Endothelial cell of umbilical vein (primary cell): Measurements from ENCODE around the gene DPP6. TPM values are rescaled to one million over a fixed set of nuclear protein-coding genes. Genes with fewer than 3 reads are reported as not detected.

Experiments
- BruUV-seq: library from RNA; stranded (reverse); fragments of 400-500 nt; replicated peaks from 2 replicates; lab custom pipeline; 2021; lab: Mats Ljungman, UMichigan
- CTCF ChIA-PET: fragments of 300-600, 350-600 bp; sonication (Branson Sonifier 250); formaldehyde crosslinking; loops from one replicate; lab custom pipeline; 2021; ENCODE audit warnings: antibody characterized with exemption, inconsistent platforms; lab: Charles Lee
- POLR2A ChIA-PET: fragments of 300-600, 350-600 bp; sonication (Branson Sonifier 250); formaldehyde crosslinking; loops from one replicate; lab custom pipeline; 2021; ENCODE audit warnings: antibody characterized with exemption, inconsistent platforms; lab: Charles Lee
- DNase-seq: peaks from one replicate; pipeline ENCODE4 v3.0.0-alpha.2; 2011; ENCODE audit warnings: low read depth, low spot score
- FAIRE-seq: peaks from 2 replicates; lab custom pipeline; 2011; peaks lifted over from hg19 to GRCh38; lab: Jason Lieb, UNC
- H2AFZ ChIP-seq: 2 replicates; pipeline ENCODE4 v1.6.0; 2012; ENCODE audit warnings: low read depth, low read length, control low read depth, inconsistent platforms
- H3K27ac ChIP-seq: 2 replicates; pipeline ENCODE4 v1.5.1; 2011; ENCODE audit warnings: low read depth, mild to moderate bottlenecking, control low read depth, low read length, moderate library complexity; ENCODE audit not compliant: insufficient read depth
- H3K27me3 ChIP-seq, 2 experiments: 2 replicates each; pipeline versions ENCODE4 v1.6.0 to v1.6.1; 2011; ENCODE audit warnings: low read length in 2 of 2, mixed read lengths in 1 of 2; ENCODE audit not compliant: control insufficient read depth in 2 of 2, insufficient read depth in 2 of 2
- H3K36me3 ChIP-seq, 2 experiments: 2 replicates in 1 of 2; 3 replicates in 1 of 2; pipeline ENCODE4 v1.5.1; 2011; ENCODE audit warnings: low read length in 2 of 2, mild to moderate bottlenecking in 1 of 2, moderate library complexity in 1 of 2; ENCODE audit not compliant: control insufficient read depth in 2 of 2, insufficient read depth in 2 of 2; ENCODE audit errors: extremely low read depth in 1 of 2
- H3K4me1 ChIP-seq: 3 replicates; pipeline ENCODE4 v1.5.1; 2011; ENCODE audit warnings: mild to moderate bottlenecking, low read length; ENCODE audit not compliant: control insufficient read depth, insufficient read depth; ENCODE audit errors: extremely low read depth
- H3K4me2 ChIP-seq: 2 replicates; pipeline ENCODE4 v1.6.1; 2011; ENCODE audit warnings: low read length, control low read depth, mixed read lengths; ENCODE audit not compliant: insufficient read depth
- H3K4me3 ChIP-seq, 3 experiments: fragments of 200-600 bp in 1 of 3; sonication (generic), shearing (Covaris generic) in 1 of 3; replicated peaks in 1 of 3; 2 replicates each; pipeline ENCODE4 v1.5.1; 2011 to 2016; ENCODE audit warnings: control low read depth in 3 of 3, low read length in 3 of 3, mild to moderate bottlenecking in 2 of 3, inconsistent platforms in 1 of 3, low read depth in 1 of 3, moderate library complexity in 1 of 3; ENCODE audit not compliant: insufficient read depth in 1 of 3
- H3K79me2 ChIP-seq: 2 replicates; pipeline ENCODE4 v1.6.0; 2012; ENCODE audit warnings: low read length, inconsistent platforms; ENCODE audit not compliant: control insufficient read depth, insufficient read depth
- H3K9ac ChIP-seq: replicated peaks from 2 replicates; pipeline ENCODE3; 2011; ENCODE audit warnings: low read length, control low read depth; ENCODE audit not compliant: insufficient read depth; ENCODE audit errors: extremely low read depth
- H3K9me1 ChIP-seq: replicated peaks from 3 replicates; pipeline ENCODE4 v1.6.0; 2011; ENCODE audit warnings: mild to moderate bottlenecking, low read length; ENCODE audit not compliant: control insufficient read depth, insufficient read depth; ENCODE audit errors: extremely low read depth
- H3K9me3 ChIP-seq: replicated peaks from 2 replicates; pipeline ENCODE4 v1.5.1; 2012; ENCODE audit warnings: low read length, inconsistent platforms; ENCODE audit not compliant: control insufficient read depth, insufficient read depth
- H4K20me1 ChIP-seq: replicated peaks from 2 replicates; pipeline ENCODE3; 2011; ENCODE audit warnings: mild to moderate bottlenecking, low read length; ENCODE audit not compliant: control insufficient read depth, insufficient read depth; ENCODE audit errors: extremely low read depth
- CTCF ChIP-seq, 2 donors: IDR thresholded peaks; 1 replicate in 1 of 2; 2 replicates in 1 of 2; pipeline ENCODE4 v1.5.1; 2011; ENCODE audit warnings: low read length in 2 of 2, mild to moderate bottlenecking in 2 of 2, moderate library complexity in 2 of 2, control low read depth in 1 of 2, inconsistent platforms in 1 of 2, low read depth in 1 of 2; ENCODE audit not compliant: insufficient read depth in 1 of 2; ENCODE audit errors: extremely low read depth in 1 of 2
- EZH2 ChIP-seq: IDR thresholded peaks from 2 replicates; pipeline ENCODE4 v1.6.1; 2012; ENCODE audit warnings: borderline replicate concordance, low read depth, mild to moderate bottlenecking, moderate library complexity, low read length, inconsistent platforms; ENCODE audit not compliant: severe bottlenecking
- FOS ChIP-seq: IDR thresholded peaks from 2 replicates; pipeline ENCODE4 v1.6.1; 2011; ENCODE audit warnings: mild to moderate bottlenecking, low read length, moderate library complexity, borderline replicate concordance; ENCODE audit not compliant: insufficient read depth
- GATA2 ChIP-seq: IDR thresholded peaks from 2 replicates; pipeline ENCODE4 v1.7.0; 2011; ENCODE audit warnings: low read depth, mild to moderate bottlenecking, moderate library complexity, mixed read lengths, low read length; ENCODE audit not compliant: insufficient read length, insufficient read depth
- JUN ChIP-seq: IDR thresholded peaks from 2 replicates; pipeline ENCODE4 v1.6.1; 2011; ENCODE audit warnings: borderline replicate concordance, low read depth; ENCODE audit not compliant: insufficient read length, insufficient read depth
- MAX ChIP-seq: IDR thresholded peaks from 2 replicates; pipeline ENCODE4 v1.6.1; 2011; ENCODE audit not compliant: insufficient read depth, insufficient read length
- MYC ChIP-seq: IDR thresholded peaks from one replicate; pipeline ENCODE4 v1.6.1; 2011; ENCODE audit warnings: mild to moderate bottlenecking, low read depth, low read length
- POLR2A ChIP-seq: IDR thresholded peaks from 2 replicates; pipeline ENCODE4 v1.6.1; 2012; ENCODE audit warnings: low read depth, mild to moderate bottlenecking, control low read depth, low read length
- POLR2AphosphoS5 ChIP-seq: IDR thresholded peaks from 2 replicates; pipeline ENCODE4 v1.6.1; 2012; ENCODE audit warnings: low read depth, mild to moderate bottlenecking, control low read depth, low read length, moderate library complexity; ENCODE audit not compliant: insufficient read depth
- dilution Hi-C: fragments of 300-500 bp; cut with MboI; formaldehyde crosslinking; loops from one replicate; pipeline ENCODE4 v1.15.0; 2019; ENCODE audit warnings: low sequenced_read_pairs; ENCODE audit not compliant: extremely low pct_ligation_motif_present
- intact Hi-C: fragments of 100-400 bp; cut with micrococcal nuclease; formaldehyde crosslinking; loops from one replicate; pipeline ENCODE4 v1.10.0; 2022
- polyA plus RNA-seq, 4 experiments: library from polyadenylated mRNA; depleted of rRNA in 3 of 4; stranded (reverse) in 3 of 4; unstranded in 1 of 4; fragments of >200 nt; gene quantifications; 2 replicates each; pipeline versions ENCODE4 v1.2.1 to v1.2.3, GENCODE V29; 2011 to 2012; ENCODE audit warnings: missing spikeins in 1 of 4
- total RNA-seq: library from RNA; stranded (reverse); gene quantifications from 2 replicates; pipeline ENCODE4 v1.2.3, GENCODE V29; 2021

Gene DPP6
- total and polyA plus RNA-seq, 2 donors (not counting 3 experiments of a cell fraction or from before 2014, with no cell fraction given) = not detected

- no peaks in the 10 kb centered on the region for H4K20me1 ChIP-seq
- BruUV-seq = no TSS peak
- DNase-seq (no peak), FAIRE-seq (no peak)
- no peaks in the 10 kb centered on the region for H3K27me3 ChIP-seq
- no peak overlapping the region for H3K9ac ChIP-seq
- H3K9me3 ChIP-seq = peaks cover 3% of the 10 kb centered on the region
- ChIA-PET CTCF (no interaction called here), POLR2A (no interaction called here)
- dilution Hi-C loops = no loop called here
- intact Hi-C loops = no loop called here
- H3K4me1 ChIP-seq = no peaks in the 10 kb centered on the region
- H2AFZ ChIP-seq = no peak overlapping the region
- no peaks in the 10 kb centered on the region for H3K79me2 ChIP-seq
- H3K4me2 ChIP-seq = no peak overlapping the region
- TF ChIP-seq GATA2 (no peak), MAX (no peak), POLR2A (no peak), POLR2AphosphoS5 (no peak), JUN (no peak), MYC (no peak), FOS (no peak), EZH2 (no peak), CTCF (IDR thresholded peaks at IDR 0.05; ENCODE audit: extremely low read depth in 1 of 2, insufficient read depth in 1 of 2, low read depth in 1 of 2, low read length in 2 of 2) (no peak)
- no peak overlapping the region for H3K27ac ChIP-seq
- H3K9me1 ChIP-seq = no peaks in the 10 kb centered on the region
- H3K4me3 ChIP-seq = no peak overlapping the region
- no peaks in the 10 kb centered on the region for H3K36me3 ChIP-seq
Observed at GRCh38 chr7:154177584-154177983, 125.4 kb downstream of the DPP6 start.
